H9 (cell line): ENCODE results near the gene DDX55. TPM values are rescaled to one million over a fixed set of nuclear protein-coding genes. Genes with fewer than 3 reads are reported as not detected.

Experiments
- DNase-seq: peaks from one replicate; pipeline ENCODE4 v3.0.0-alpha.2; 2017
- H2AFZ ChIP-seq: one replicate; pipeline ENCODE4 v1.6.1; 2013; ENCODE audit warnings: mild to moderate bottlenecking, low read length, control low read depth, moderate library complexity
- H2AK5ac ChIP-seq: 2 replicates; pipeline ENCODE4 v1.6.1; 2013; ENCODE audit warnings: low read length, control low read depth, mixed read lengths; ENCODE audit not compliant: insufficient read length
- H2BK120ac ChIP-seq: one replicate; pipeline ENCODE4 v1.6.1; 2013; ENCODE audit warnings: low read depth, mild to moderate bottlenecking, low read length, control low read depth, inconsistent platforms; ENCODE audit not compliant: poor library complexity, severe bottlenecking
- H2BK12ac ChIP-seq: 2 replicates; pipeline ENCODE4 v1.6.1; 2013; ENCODE audit warnings: low read length, control low read depth, mixed read lengths, low read depth; ENCODE audit not compliant: insufficient read length
- H2BK15ac ChIP-seq: 2 replicates; pipeline ENCODE4 v1.6.1; 2013; ENCODE audit warnings: low read depth, low read length, control low read depth
- H2BK20ac ChIP-seq: one replicate; pipeline ENCODE4 v1.6.1; 2013; ENCODE audit warnings: low read depth, mild to moderate bottlenecking, low read length, control low read depth, inconsistent platforms; ENCODE audit not compliant: poor library complexity, severe bottlenecking
- H2BK5ac ChIP-seq: 2 replicates; pipeline ENCODE4 v1.6.1; 2013; ENCODE audit warnings: low read length, control low read depth, mixed read lengths; ENCODE audit not compliant: insufficient read length
- H3K14ac ChIP-seq: 2 replicates; pipeline ENCODE4 v1.6.1; 2013; ENCODE audit warnings: low read length, control low read depth; ENCODE audit not compliant: insufficient read depth
- H3K18ac ChIP-seq: 2 replicates; pipeline ENCODE4 v1.6.1; 2013; ENCODE audit warnings: low read depth, mild to moderate bottlenecking, mixed read lengths, low read length, control low read depth; ENCODE audit not compliant: insufficient read length
- H3K23ac ChIP-seq: 2 replicates; pipeline ENCODE4 v1.6.1; 2013; ENCODE audit warnings: low read length, control low read depth, mixed read lengths, low read depth; ENCODE audit not compliant: insufficient read length
- H3K23me2 ChIP-seq: 2 replicates; pipeline ENCODE4 v1.6.1; 2013; ENCODE audit warnings: low read depth, mild to moderate bottlenecking, mixed read lengths, low read length, control low read depth; ENCODE audit not compliant: insufficient read length, poor library complexity, severe bottlenecking
- H3K27ac ChIP-seq: 2 replicates; pipeline ENCODE4 v1.5.1; 2013; ENCODE audit warnings: low read length, control low read depth, mixed read lengths, low read depth; ENCODE audit not compliant: insufficient read length
- H3K27me3 ChIP-seq: 2 replicates; pipeline ENCODE4 v1.6.1; 2013; ENCODE audit warnings: low read length, control low read depth, inconsistent platforms; ENCODE audit not compliant: insufficient read depth
- H3K4ac ChIP-seq: 2 replicates; pipeline ENCODE4 v1.6.1; 2013; ENCODE audit warnings: low read depth, mild to moderate bottlenecking, control low read depth, inconsistent platforms, low read length, moderate library complexity
- H3K4me1 ChIP-seq: 2 replicates; pipeline ENCODE4 v1.6.1; 2013; ENCODE audit warnings: low read length, control low read depth, inconsistent platforms; ENCODE audit not compliant: insufficient read depth
- H3K4me2 ChIP-seq: 2 replicates; pipeline ENCODE4 v1.6.1; 2013; ENCODE audit warnings: low read length, control low read depth, mixed read lengths; ENCODE audit not compliant: insufficient read length, insufficient read depth
- H3K56ac ChIP-seq: 2 replicates; pipeline ENCODE4 v1.6.1; 2013; ENCODE audit warnings: low read depth, mild to moderate bottlenecking, mixed read lengths, low read length, control low read depth; ENCODE audit not compliant: insufficient read length
- H3K79me1 ChIP-seq: 2 replicates; pipeline ENCODE4 v1.6.1; 2013; ENCODE audit warnings: low read depth, mild to moderate bottlenecking, moderate library complexity, low read length, control low read depth, inconsistent platforms; ENCODE audit not compliant: insufficient read depth, poor library complexity, severe bottlenecking
- H3K79me2 ChIP-seq: 2 replicates; pipeline ENCODE4 v1.6.1; 2013; ENCODE audit warnings: low read length, control low read depth, inconsistent platforms; ENCODE audit not compliant: insufficient read depth
- H3K9ac ChIP-seq: 2 replicates; pipeline ENCODE4 v1.6.1; 2013; ENCODE audit warnings: low read length, control low read depth, mixed read lengths; ENCODE audit not compliant: insufficient read length; ENCODE audit errors: extremely low read depth
- H3K9me3 ChIP-seq: one replicate; pipeline ENCODE4 v1.6.1; 2013; ENCODE audit warnings: low read depth, low read length, inconsistent platforms; ENCODE audit not compliant: control insufficient read depth
- H3T11ph ChIP-seq: one replicate; pipeline ENCODE4 v1.6.1; 2013; ENCODE audit warnings: mild to moderate bottlenecking, low read length, control low read depth, inconsistent platforms
- H4K20me1 ChIP-seq: one replicate; pipeline ENCODE4 v1.6.1; 2013; ENCODE audit not compliant: control insufficient read depth, insufficient read length, insufficient read depth
- H4K5ac ChIP-seq: 2 replicates; pipeline ENCODE4 v1.6.1; 2013; ENCODE audit warnings: low read depth, mild to moderate bottlenecking, mixed read lengths, low read length, control low read depth; ENCODE audit not compliant: insufficient read length
- H4K8ac ChIP-seq: replicated peaks from 2 replicates; pipeline ENCODE4 v1.6.1; 2013; ENCODE audit warnings: low read length, control low read depth, mixed read lengths, low read depth; ENCODE audit not compliant: insufficient read length
- H4K91ac ChIP-seq: 2 replicates; pipeline ENCODE4 v1.6.1; 2013; ENCODE audit warnings: low read depth, mild to moderate bottlenecking, moderate library complexity, mixed read lengths, low read length, control low read depth; ENCODE audit not compliant: insufficient read length
- H3K27ac Mint-ChIP-seq, 3 experiments: 2 replicates in 2 of 3; 3 replicates in 1 of 3; pipeline ENCODE4 v1.8.0; 2020 to 2021; ENCODE audit warnings: mixed read lengths in 3 of 3, mild to moderate bottlenecking in 1 of 3, moderate library complexity in 1 of 3
- H3K27me3 Mint-ChIP-seq: 2 replicates; pipeline ENCODE4 v1.8.0; 2021; ENCODE audit warnings: low read depth, mild to moderate bottlenecking, moderate library complexity, mixed read lengths
- H3K36me3 Mint-ChIP-seq, 3 experiments: 2 replicates in 2 of 3; 3 replicates in 1 of 3; pipeline ENCODE4 v1.8.0; 2020 to 2021; ENCODE audit warnings: low read depth in 3 of 3, mixed read lengths in 3 of 3; ENCODE audit not compliant: insufficient read depth in 1 of 3
- H3K4me1 Mint-ChIP-seq, 2 experiments: 2 replicates each; pipeline ENCODE4 v1.8.0; 2020; ENCODE audit warnings: mixed read lengths in 2 of 2
- H3K4me3 Mint-ChIP-seq, 2 experiments: 2 replicates in 1 of 2; 3 replicates in 1 of 2; pipeline ENCODE4 v1.8.0; 2020 to 2021; ENCODE audit warnings: mild to moderate bottlenecking in 2 of 2, mixed read lengths in 2 of 2, moderate library complexity in 1 of 2
- H3K9me3 Mint-ChIP-seq, 2 experiments: 2 replicates in 1 of 2; 3 replicates in 1 of 2; pipeline ENCODE4 v1.8.0; 2020; ENCODE audit warnings: mild to moderate bottlenecking in 2 of 2, mixed read lengths in 2 of 2, moderate library complexity in 1 of 2
- WGBS: extraction: QIAGEN DNeasy Blood & Tissue Kit; methylation state at CpG from one replicate; pipeline ENCODE4 v1.1.7; 2013; ENCODE audit warnings: missing lambda C conversion rate, low lambda C conversion rate, mixed read lengths; ENCODE audit not compliant: insufficient read length; ENCODE audit errors: extremely low coverage; 5-methylcytosine and 5-hydroxymethylcytosine counted together
- total RNA-seq: library from RNA; stranded (reverse); gene quantifications from 2 replicates; pipeline ENCODE4 v1.2.1, GENCODE V29; 2021
- TF ChIP-seq, protein P1 (sequence below): fragments of 200-600 bp; sonication (generic); conservative IDR thresholded peaks from 3 replicates; pipeline ENCODE4 v1.8.0; 2021; ENCODE audit warnings: antibody characterized with exemption, mild to moderate bottlenecking

DDX55 gene
- total RNA-seq, 1 experiment from 2014 or later, result 51.7 TPM

DNA sequence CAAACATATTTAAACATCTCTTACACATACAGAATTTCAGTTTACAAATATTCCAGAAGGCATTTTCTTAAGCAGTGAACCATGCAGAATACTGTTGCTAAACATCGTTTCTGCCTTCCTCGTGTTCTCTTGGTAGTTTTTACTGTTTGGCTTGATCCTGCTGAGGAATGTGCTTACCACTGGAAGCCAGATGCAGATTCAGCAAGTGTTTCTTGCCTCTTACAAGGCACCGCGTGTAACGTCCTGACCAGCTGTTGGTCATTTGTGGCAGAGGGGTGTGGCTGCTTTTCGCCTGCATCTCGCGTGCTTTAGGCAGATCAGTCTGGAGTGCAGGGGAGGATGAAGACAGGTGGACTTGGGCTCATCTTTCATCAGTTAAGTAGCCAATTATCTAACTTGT is 19.2 kb downstream of the DDX55 start:
- Histone ChIP-seq H3K18ac (no peak overlapping the region), H2AFZ (no peak overlapping the region), H3K23ac (no peak overlapping the region), H4K20me1 (no peaks in the 10 kb centered on the region), H3K23me2 (no peaks in the 10 kb centered on the region), H3K9ac (no peak overlapping the region), H3K27ac (no peak overlapping the region), H2BK120ac (no peak overlapping the region), H4K5ac (no peak overlapping the region), H2AK5ac (no peak overlapping the region), H3K79me1 (no peaks in the 10 kb centered on the region), H2BK15ac (no peak overlapping the region), H3K14ac (no peak overlapping the region), H2BK20ac (no peak overlapping the region), H4K91ac (no peak overlapping the region), H3K79me2 (no peaks in the 10 kb centered on the region), H3K56ac (no peak overlapping the region), H3T11ph (no peak overlapping the region), H3K27me3 (no peaks in the 10 kb centered on the region), H3K4me1 (no peaks in the 10 kb centered on the region), H3K4me2 (no peak overlapping the region), H3K9me3 (no peaks in the 10 kb centered on the region), H4K8ac (no peak overlapping the region), H2BK5ac (no peak overlapping the region), H3K4ac (no peak overlapping the region), H2BK12ac (no peak overlapping the region)
- no peaks in the 10 kb centered on the region for H3K4me1 Mint-ChIP-seq
- H3K9me3 Mint-ChIP-seq, result no peaks in the 10 kb centered on the region
- no peak overlapping the region for H3K27ac Mint-ChIP-seq
- peaks cover 39 to 85% (median 70%) of the 10 kb centered on the region in 3 experiments; a peak in 6 of 7 replicates for H3K36me3 Mint-ChIP-seq
- WGBS, result no CpG with 5 or more reads among the region's 8 CpGs
- TF ChIP-seq, protein P1, sequence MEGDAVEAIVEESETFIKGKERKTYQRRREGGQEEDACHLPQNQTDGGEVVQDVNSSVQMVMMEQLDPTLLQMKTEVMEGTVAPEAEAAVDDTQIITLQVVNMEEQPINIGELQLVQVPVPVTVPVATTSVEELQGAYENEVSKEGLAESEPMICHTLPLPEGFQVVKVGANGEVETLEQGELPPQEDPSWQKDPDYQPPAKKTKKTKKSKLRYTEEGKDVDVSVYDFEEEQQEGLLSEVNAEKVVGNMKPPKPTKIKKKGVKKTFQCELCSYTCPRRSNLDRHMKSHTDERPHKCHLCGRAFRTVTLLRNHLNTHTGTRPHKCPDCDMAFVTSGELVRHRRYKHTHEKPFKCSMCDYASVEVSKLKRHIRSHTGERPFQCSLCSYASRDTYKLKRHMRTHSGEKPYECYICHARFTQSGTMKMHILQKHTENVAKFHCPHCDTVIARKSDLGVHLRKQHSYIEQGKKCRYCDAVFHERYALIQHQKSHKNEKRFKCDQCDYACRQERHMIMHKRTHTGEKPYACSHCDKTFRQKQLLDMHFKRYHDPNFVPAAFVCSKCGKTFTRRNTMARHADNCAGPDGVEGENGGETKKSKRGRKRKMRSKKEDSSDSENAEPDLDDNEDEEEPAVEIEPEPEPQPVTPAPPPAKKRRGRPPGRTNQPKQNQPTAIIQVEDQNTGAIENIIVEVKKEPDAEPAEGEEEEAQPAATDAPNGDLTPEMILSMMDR, result no peak
- H3K27me3 Mint-ChIP-seq, result no peaks in the 10 kb centered on the region
- DNase-seq, result no peak
- H3K4me3 Mint-ChIP-seq, result no peak overlapping the region
